Measurements from ENCODE around the gene ARMC9. TPM values are rescaled to one million over a fixed set of nuclear protein-coding genes. Genes with fewer than 3 reads are reported as not detected.

Gene ARMC9
- total RNA-seq, 4 donors from 2014 or later, result 2.2 to 6.9 (median 5.3) TPM

DNA sequence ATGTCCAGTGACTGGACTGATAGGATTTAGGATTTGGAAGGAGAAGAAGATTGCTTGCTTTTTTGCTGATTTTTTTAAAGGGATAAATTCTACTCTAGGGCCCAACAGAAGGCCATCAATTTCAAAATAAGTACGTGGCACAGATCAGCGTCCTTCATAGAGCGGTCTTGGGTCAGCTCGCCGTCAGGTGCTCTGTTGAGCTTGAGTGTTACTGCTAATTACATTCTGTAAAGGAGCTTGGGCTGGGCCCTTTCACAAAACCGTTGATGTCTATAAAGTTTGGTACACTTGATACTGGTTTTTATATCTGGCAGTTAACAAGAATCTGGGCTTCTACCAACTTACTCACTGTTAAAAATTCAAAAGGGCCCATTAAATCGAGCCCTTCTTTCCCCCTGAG lies 45.4 kb downstream of the ARMC9 start:
- 82 to 91% methylated on average over 7 of the region's 7 CpGs for WGBS, 2 donors
- TF ChIP-seq CTCF (IDR thresholded peaks at IDR 0.05) (no peak), POLR2A (IDR thresholded peaks at IDR 0.05) (no peak)
- no peak for DNase-seq (ENCODE audit: low spot score in 2 of 2)
- no peak overlapping the region for H3K4me3 ChIP-seq (ENCODE audit: low read depth, poor library complexity, severe bottlenecking)
- intact Hi-C loops (cut with DNase I; ENCODE audit: low total_unique reads), result no loop called here

DNA sequence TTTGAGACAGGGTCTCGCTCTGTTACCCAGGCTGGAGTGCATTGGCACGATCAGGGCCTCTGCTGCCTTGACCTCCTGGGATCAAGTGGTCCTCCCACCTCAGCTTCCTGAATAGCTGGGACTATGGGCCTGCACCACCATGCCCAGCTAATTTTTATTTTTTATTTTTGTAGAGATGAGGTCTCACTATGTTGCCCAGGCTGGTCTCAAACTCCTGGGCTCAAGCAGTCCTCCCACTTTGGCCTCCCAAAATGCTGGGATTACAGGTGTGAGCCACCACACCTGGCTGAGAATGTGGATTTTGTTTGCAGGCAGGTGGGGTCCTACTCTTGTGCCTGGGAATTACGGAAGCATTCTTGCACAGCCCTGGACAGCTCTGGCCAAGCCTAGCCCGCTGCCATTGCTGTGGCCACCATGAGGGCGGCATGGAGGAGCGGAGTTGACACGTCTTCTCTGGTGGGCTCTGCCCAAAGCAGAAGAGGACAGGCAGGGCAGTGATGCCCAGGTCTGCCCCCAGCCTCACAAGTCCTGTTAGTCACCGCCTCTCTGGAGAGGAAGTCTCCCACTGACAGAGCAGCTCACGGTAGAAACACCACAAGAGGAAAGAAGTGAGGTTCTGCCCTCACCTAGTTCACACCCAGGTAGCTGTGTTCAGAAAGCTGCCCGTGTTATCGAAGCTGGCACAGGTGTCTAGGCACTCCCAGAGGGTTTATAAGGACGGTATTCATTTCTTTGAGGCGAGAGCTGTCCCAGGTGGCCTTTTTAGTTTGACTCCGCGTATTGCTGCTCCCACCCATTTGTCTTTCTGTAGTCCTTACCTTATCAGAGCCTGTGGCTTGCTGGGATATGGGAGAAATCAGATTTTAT lies 46.2 kb downstream of the ARMC9 start:
- TF ChIP-seq CTCF (IDR thresholded peaks at IDR 0.05) (no peak), POLR2A (IDR thresholded peaks at IDR 0.05) (no peak)
- H3K4me3 ChIP-seq (ENCODE audit: low read depth, poor library complexity, severe bottlenecking), result no peak overlapping the region
- no peak for DNase-seq (ENCODE audit: low spot score in 2 of 2)
- intact Hi-C loops (cut with DNase I; ENCODE audit: low total_unique reads), result no loop called here
- WGBS, 2 donors, result 68 to 80% methylated on average over 10 to 15 of the region's 15 CpGs

DNA sequence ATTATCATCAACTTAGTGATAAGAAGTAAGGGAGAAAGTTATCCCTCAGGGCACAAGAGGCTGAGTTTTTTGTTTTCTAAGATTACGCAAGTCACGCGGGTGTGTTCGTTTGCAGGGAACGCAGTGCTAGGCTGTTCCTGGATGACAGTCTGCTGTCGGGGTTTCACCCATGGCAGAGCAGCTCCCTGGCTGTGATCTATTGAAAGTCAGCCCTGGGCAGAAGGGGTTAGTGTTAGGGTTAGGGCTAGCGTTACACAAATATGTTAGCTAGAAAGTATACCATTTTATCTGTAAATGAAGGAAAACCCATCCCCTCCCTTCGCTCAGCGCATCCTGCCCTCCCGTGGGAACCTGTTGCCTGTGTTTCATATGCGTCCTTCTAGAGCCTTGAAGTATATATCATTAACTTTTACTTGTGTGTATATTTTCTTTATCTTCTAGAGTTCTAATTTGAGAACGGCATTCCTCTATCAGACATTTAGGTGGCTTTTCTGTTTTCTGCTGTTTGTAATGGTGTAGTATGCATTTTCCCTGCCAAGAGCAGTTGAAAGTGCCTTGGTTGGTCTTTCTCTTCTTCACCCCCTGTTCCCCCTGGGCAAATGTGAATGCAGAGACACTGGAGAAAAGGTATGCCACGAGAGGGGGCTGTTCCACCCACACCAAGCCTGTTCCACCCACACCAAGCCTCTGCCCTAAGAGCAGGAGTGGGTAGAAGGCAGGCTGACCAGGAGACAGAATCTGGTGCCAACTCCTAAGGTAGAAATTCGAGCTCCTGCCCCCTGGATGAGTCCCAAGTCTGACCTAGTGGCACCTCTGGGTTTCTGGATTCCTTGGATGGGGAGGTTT lies 47.0 kb downstream of the ARMC9 start:
- intact Hi-C loops (cut with DNase I; ENCODE audit: low total_unique reads), result no loop called here
- no peak overlapping the region for H3K4me3 ChIP-seq (ENCODE audit: low read depth, poor library complexity, severe bottlenecking)
- DNase-seq (ENCODE audit: low spot score in 2 of 2), result peak in 1 of 2 donors; percentile 24
- 55 to 70% methylated on average over 14 of the region's 14 CpGs for WGBS, 2 donors
- TF ChIP-seq CTCF (IDR thresholded peaks at IDR 0.05), result no peak
- no peak for TF ChIP-seq POLR2A (IDR thresholded peaks at IDR 0.05)

GRCh38 chr2:231246171-231246842 lies 47.9 kb downstream of the ARMC9 start:
- WGBS, 2 donors, result 93 to 95% methylated on average over 7 of the region's 7 CpGs
- TF ChIP-seq POLR2A (IDR thresholded peaks at IDR 0.05) (no peak), CTCF (IDR thresholded peaks at IDR 0.05) (no peak)

DNA sequence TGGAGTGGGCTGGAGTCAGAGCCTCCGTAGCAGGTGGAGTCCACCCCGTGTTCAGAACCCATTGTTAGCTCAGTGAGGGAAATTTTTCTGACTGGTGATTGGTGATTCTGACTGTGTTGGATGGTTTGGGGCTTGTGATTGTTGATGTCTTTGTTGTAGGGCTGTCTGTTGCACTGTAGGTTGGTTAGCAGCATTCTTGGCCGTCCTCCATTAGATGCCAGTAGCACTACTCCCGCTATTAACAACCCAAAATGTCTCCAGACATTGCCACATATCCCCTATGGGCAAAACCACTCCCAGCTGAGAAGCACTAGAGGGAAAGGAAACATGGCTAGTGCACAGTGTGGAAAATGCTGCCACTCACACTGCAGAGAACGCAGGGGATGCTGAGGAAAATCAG lies 51.7 kb downstream of the ARMC9 start:
- no peak for TF ChIP-seq POLR2A (IDR thresholded peaks at IDR 0.05)
- TF ChIP-seq CTCF (IDR thresholded peaks at IDR 0.05), result no peak
- no peak overlapping the region for H3K4me3 ChIP-seq (ENCODE audit: low read depth, poor library complexity, severe bottlenecking)
- no peak for DNase-seq (ENCODE audit: low spot score in 2 of 2)
- intact Hi-C loops (cut with DNase I; ENCODE audit: low total_unique reads), result no loop called here
- 66 to 71% methylated on average over 5 of the region's 5 CpGs for WGBS, 2 donors

More at GRCh38 chr2:231246171-231246842, 47.9 kb downstream of the ARMC9 start:
- intact Hi-C loops (cut with DNase I; ENCODE audit: low total_unique reads), result no loop called here
- no peak overlapping the region for H3K4me3 ChIP-seq (ENCODE audit: low read depth, poor library complexity, severe bottlenecking)
- DNase-seq (ENCODE audit: low spot score in 2 of 2), result no peak

Data from lower leg skin (tissue), 4 donors.